Astrocyte (in vitro differentiated cells and primary cell): Measurements from ENCODE around the gene AFF2. TPM values are rescaled to one million over a fixed set of nuclear protein-coding genes. Genes with fewer than 3 reads are reported as not detected.
A peak's percentile ranks its signal among the peaks of the same experiment; 100 is the strongest.

Experiments used
- DNase-seq: peaks from one replicate; pipeline ENCODE4 v3.0.0-alpha.2; 2010; ENCODE audit warnings: low read depth
- FAIRE-seq: peaks from 2 replicates; lab custom pipeline; 2011; peaks lifted over from hg19 to GRCh38; lab: Jason Lieb, UNC
- H2AFZ ChIP-seq: 2 replicates; pipeline ENCODE4 v1.6.0; 2012; ENCODE audit warnings: low read depth, low read length, inconsistent platforms
- H3K27ac ChIP-seq: 2 replicates; pipeline ENCODE4 v1.5.1; 2011; ENCODE audit warnings: low read depth, low read length, inconsistent platforms
- H3K27me3 ChIP-seq: 2 replicates; pipeline ENCODE4 v1.6.0; 2011; ENCODE audit warnings: low read length, inconsistent platforms; ENCODE audit not compliant: insufficient read depth
- H3K36me3 ChIP-seq: 2 replicates; pipeline ENCODE4 v1.5.1; 2011; ENCODE audit warnings: low read length, inconsistent platforms; ENCODE audit not compliant: insufficient read depth
- H3K4me1 ChIP-seq: 2 replicates; pipeline ENCODE4 v1.5.1; 2011; ENCODE audit warnings: low read length, inconsistent platforms; ENCODE audit not compliant: insufficient read depth
- H3K4me2 ChIP-seq: 2 replicates; pipeline ENCODE4 v1.6.0; 2012; ENCODE audit warnings: low read length, inconsistent platforms
- H3K4me3 ChIP-seq: 2 replicates; pipeline ENCODE4 v1.5.1; 2011; ENCODE audit warnings: low read depth, mild to moderate bottlenecking, low read length, inconsistent platforms; ENCODE audit not compliant: insufficient read depth
- H3K79me2 ChIP-seq: 2 replicates; pipeline ENCODE4 v1.6.0; 2012; ENCODE audit warnings: mild to moderate bottlenecking, low read length, inconsistent platforms; ENCODE audit not compliant: insufficient read depth
- H3K9ac ChIP-seq: 2 replicates; pipeline ENCODE4 v1.6.0; 2012; ENCODE audit warnings: mild to moderate bottlenecking, low read length, inconsistent platforms
- H3K9me3 ChIP-seq: 2 replicates; pipeline ENCODE4 v1.5.1; 2012; ENCODE audit warnings: low read depth, mild to moderate bottlenecking, low read length, inconsistent platforms; ENCODE audit not compliant: insufficient read depth
- H4K20me1 ChIP-seq: 2 replicates; pipeline ENCODE4 v1.6.0; 2012; ENCODE audit warnings: low read length, inconsistent platforms; ENCODE audit not compliant: insufficient read depth
- H3K27ac Mint-ChIP-seq: one replicate; pipeline ENCODE4 v1.8.0; 2021; ENCODE audit warnings: mild to moderate bottlenecking, mixed read lengths; ENCODE audit not compliant: unreplicated experiment
- H3K27me3 Mint-ChIP-seq: one replicate; pipeline ENCODE4 v1.8.0; 2021; ENCODE audit warnings: low read depth, mixed read lengths; ENCODE audit not compliant: unreplicated experiment
- H3K36me3 Mint-ChIP-seq: one replicate; pipeline ENCODE4 v1.8.0; 2021; ENCODE audit warnings: low read depth, mixed read lengths; ENCODE audit not compliant: unreplicated experiment
- H3K4me1 Mint-ChIP-seq: one replicate; pipeline ENCODE4 v1.8.0; 2021; ENCODE audit warnings: low read depth, mixed read lengths; ENCODE audit not compliant: unreplicated experiment
- H3K4me3 Mint-ChIP-seq: one replicate; pipeline ENCODE4 v1.8.0; 2021; ENCODE audit warnings: mild to moderate bottlenecking, moderate library complexity, mixed read lengths; ENCODE audit not compliant: unreplicated experiment
- H3K9me3 Mint-ChIP-seq: one replicate; pipeline ENCODE4 v1.8.0; 2021; ENCODE audit warnings: mild to moderate bottlenecking, mixed read lengths; ENCODE audit not compliant: unreplicated experiment
- CTCF ChIP-seq: IDR thresholded peaks from 2 replicates; pipeline ENCODE4 v1.5.1; 2011; ENCODE audit warnings: low read depth, mild to moderate bottlenecking, inconsistent platforms, low read length, moderate library complexity; ENCODE audit not compliant: insufficient read depth
- EZH2 ChIP-seq: IDR thresholded peaks from 2 replicates; pipeline ENCODE4 v1.6.1; 2012; ENCODE audit warnings: mild to moderate bottlenecking, low read length, inconsistent platforms; ENCODE audit not compliant: insufficient read depth
- total RNA-seq: library from RNA; stranded (reverse); gene quantifications from 2 replicates; pipeline ENCODE4 v1.2.1, GENCODE V29; 2021

The AFF2 gene
- total RNA-seq, 1 donor from 2014 or later, result 8.3 TPM

GRCh38 chrX:148695255-148695654 is 194.8 kb downstream of the AFF2 start:
- Mint-ChIP-seq H3K36me3 (no peaks in the 10 kb centered on the region), H3K4me1 (peaks cover 3% of the 10 kb centered on the region), H3K27me3 (no peaks in the 10 kb centered on the region), H3K9me3 (no peaks in the 10 kb centered on the region), H3K27ac (no peak overlapping the region), H3K4me3 (no peak overlapping the region)
- no peak for TF ChIP-seq CTCF
- no peak for TF ChIP-seq EZH2
- Histone ChIP-seq H2AFZ (no peak overlapping the region), H3K9ac (no peak overlapping the region), H4K20me1 (no peaks in the 10 kb centered on the region), H3K4me3 (no peak overlapping the region), H3K4me2 (no peak overlapping the region), H3K9me3 (no peaks in the 10 kb centered on the region), H3K27ac (no peak overlapping the region), H3K79me2 (no peaks in the 10 kb centered on the region), H3K36me3 (no peaks in the 10 kb centered on the region), H3K4me1 (no peaks in the 10 kb centered on the region), H3K27me3 (no peaks in the 10 kb centered on the region)
- FAIRE-seq (peak; percentile 66), DNase-seq (no peak)

- H3K36me3 Mint-ChIP-seq, result no peaks in the 10 kb centered on the region
- Histone ChIP-seq H3K36me3 (no peaks in the 10 kb centered on the region), H3K4me2 (no peak overlapping the region), H3K9me3 (no peaks in the 10 kb centered on the region), H3K4me3 (no peak overlapping the region), H3K79me2 (no peaks in the 10 kb centered on the region), H4K20me1 (no peaks in the 10 kb centered on the region), H3K4me1 (no peaks in the 10 kb centered on the region), H3K27ac (no peak overlapping the region), H2AFZ (no peak overlapping the region), H3K27me3 (no peaks in the 10 kb centered on the region), H3K9ac (no peak overlapping the region)
- no peaks in the 10 kb centered on the region for H3K9me3 Mint-ChIP-seq
- DNase-seq, result no peak
- H3K27ac Mint-ChIP-seq, result no peak overlapping the region
- TF ChIP-seq CTCF, result no peak
- no peak for TF ChIP-seq EZH2
- H3K27me3 Mint-ChIP-seq, result no peaks in the 10 kb centered on the region
- no peaks in the 10 kb centered on the region for H3K4me1 Mint-ChIP-seq
- FAIRE-seq, result peak; percentile 95
- H3K4me3 Mint-ChIP-seq, result no peak overlapping the region
Observed at GRCh38 chrX:148698221-148698620, 197.8 kb downstream of the AFF2 start.

GRCh38 chrX:148700021-148700420 is 199.6 kb downstream of the AFF2 start:
- no peak overlapping the region for H3K27ac Mint-ChIP-seq
- FAIRE-seq, result peak; percentile 9
- no peaks in the 10 kb centered on the region for H3K9me3 ChIP-seq

More at GRCh38 chrX:148700021-148700420, 199.6 kb downstream of the AFF2 start:
- H3K36me3 ChIP-seq, result no peaks in the 10 kb centered on the region
- no peaks in the 10 kb centered on the region for H4K20me1 ChIP-seq
- H2AFZ ChIP-seq, result no peak overlapping the region
- H3K4me2 ChIP-seq, result no peak overlapping the region
- H3K27me3 ChIP-seq, result no peaks in the 10 kb centered on the region
- H3K4me3 Mint-ChIP-seq, result no peak overlapping the region
- H3K36me3 Mint-ChIP-seq, result no peaks in the 10 kb centered on the region
- no peak overlapping the region for H3K27ac ChIP-seq
- no peak overlapping the region for H3K4me3 ChIP-seq
- TF ChIP-seq EZH2, result no peak
- TF ChIP-seq CTCF, result no peak
- H3K9ac ChIP-seq, result no peak overlapping the region
- no peak for DNase-seq
- H3K27me3 Mint-ChIP-seq, result no peaks in the 10 kb centered on the region
- H3K79me2 ChIP-seq, result no peaks in the 10 kb centered on the region
- no peaks in the 10 kb centered on the region for H3K9me3 Mint-ChIP-seq
- no peaks in the 10 kb centered on the region for H3K4me1 Mint-ChIP-seq
- no peaks in the 10 kb centered on the region for H3K4me1 ChIP-seq
